ENCODE results near the gene GNMT.
"Not testable (repeated sequence)": the region's sequence is repeated elsewhere in the genome, so short reads cannot be mapped to it uniquely, and the experiment has no call there.

The GNMT gene

DNA sequence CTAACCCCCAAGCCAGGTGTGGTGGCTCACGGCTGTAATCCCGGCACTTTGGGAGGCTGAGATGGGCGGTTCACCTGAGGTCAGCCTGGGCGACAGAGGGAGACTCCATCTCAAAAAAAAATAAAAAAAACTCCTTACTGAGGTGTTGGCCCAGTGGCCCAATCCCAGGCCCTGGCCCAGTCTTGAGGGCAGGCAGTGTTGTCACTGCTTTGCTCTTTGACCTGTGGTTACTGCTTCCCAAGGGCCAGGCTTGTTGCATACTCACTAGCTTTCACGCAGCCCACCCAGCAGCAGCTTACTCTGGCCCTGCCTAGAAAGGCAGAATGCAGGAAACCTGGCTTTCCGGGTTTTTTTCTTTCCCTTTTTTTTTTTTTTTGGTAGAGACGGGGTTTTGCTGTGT is 18.1 kb upstream of the GNMT start:
- FAIRE-seq: no peak

DNA sequence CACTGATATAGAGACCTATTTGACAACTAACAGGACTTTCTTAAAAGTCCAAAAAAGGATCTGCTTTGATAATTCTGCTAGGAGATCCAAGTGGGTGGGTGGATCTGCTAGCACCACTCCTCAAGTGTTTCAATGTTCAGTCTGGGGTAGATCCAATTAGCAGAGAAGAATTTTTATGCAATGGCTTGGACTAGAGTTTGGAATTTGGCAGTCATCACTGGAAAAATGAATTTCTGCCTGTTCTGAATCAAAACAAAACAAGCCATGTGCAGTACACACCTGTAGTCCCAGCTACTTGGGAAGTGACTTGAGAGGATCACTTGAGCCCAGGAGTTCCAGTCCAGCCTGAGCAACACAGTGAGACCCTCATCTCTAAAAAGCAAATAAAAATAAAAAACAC is 12.6 kb upstream of the GNMT start:
- no peak for FAIRE-seq

DNA sequence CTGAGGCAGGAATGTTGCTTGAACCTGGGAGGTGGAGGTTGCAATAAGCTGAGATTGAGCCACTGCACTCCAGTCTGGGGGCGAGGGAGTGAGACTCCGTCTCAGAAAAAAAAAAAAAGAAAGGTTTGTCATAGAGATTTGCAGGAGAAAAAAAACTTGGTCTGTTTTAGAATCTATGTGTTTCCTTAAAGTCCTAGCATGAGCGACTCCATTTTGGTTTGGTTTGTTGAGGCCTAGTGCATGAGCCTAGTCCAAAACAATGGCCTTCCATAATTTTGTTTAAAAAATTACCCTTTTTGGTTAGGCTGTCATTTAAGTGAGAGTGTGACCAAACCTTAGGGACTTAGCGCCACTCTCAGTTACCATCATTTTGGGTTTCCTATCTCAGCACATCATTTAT is 8.2 kb upstream of the GNMT start:
- no peak for FAIRE-seq

DNA sequence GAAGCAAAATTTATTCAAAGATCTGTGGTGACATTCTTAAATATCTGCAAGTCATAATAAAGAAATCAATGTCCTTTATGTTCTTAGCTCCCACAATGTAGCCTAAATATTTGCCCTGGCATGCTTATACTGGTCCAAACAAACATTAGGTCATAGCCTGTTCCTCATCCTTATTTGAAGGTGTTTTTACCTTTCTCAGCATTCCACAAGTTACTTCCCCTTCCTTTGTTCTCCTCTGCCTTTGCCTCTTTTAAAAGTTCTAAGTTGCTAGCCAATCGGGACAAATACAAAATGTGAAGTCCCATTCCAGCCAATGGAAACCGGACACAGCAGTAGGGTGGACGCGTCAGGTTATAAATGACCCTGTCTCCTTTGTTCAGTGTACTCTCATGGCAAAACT is 6.1 kb upstream of the GNMT start:
- FAIRE-seq: not testable (repeated sequence)

DNA sequence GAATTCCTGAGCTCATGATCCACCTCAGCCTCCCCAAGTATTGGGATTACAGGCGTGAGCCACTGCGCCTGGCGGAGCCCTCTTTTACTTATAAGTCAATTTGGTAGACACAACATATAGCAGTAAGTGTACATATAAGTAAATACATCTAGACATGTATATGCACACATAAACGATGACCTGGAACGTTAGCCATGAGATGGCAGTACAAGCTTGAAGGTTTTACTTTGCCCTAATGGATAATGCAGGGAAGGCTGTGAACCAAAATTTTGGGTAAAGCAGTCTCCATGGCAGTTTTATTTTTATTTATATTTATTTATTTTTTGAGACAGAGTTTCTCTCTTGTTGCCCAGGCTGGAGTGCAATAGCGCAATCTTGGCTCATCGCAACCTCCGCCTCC is 2.4 kb upstream of the GNMT start:
- no peak for FAIRE-seq

DNA sequence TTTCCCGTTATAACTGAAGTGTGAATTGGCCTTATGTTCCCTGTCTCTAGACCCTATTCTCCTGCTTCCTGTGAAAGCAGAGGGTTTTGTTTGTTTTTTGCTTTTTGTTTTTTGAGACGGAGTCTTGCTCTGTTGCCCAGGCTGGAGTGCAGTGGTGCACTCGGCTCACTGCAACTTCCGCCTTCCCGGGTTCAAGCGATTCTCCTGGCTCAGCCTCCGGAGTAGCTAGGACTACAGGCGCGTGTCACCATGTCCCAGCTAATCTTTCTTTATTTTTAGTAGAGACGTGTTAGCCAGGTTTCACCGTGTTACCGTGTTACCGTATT is 674 bp upstream of the GNMT start:
- no peak for FAIRE-seq

DNA sequence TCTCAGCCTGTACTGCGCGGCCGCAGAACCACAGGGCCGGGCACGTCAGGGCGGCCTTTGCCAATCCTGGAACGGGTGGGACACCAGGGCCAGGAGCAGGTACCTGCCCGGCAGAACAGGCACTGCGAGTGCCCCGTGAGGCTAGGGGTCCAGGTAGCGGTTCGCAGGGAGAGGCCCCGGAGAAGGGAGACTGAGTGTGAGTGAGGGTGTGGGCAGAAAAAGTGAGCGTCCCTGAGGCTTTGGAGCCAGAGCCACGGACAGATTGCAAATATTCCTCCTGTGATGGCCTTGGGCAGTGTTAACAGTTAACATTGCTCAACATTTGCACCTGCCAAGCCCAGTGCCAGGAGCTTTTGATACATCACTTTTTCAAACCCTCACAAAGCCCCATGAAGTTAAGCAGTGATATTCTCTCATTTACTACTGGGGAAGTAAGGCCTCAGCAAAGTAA is 491 bp downstream of the GNMT start:
- no peak for FAIRE-seq

DNA sequence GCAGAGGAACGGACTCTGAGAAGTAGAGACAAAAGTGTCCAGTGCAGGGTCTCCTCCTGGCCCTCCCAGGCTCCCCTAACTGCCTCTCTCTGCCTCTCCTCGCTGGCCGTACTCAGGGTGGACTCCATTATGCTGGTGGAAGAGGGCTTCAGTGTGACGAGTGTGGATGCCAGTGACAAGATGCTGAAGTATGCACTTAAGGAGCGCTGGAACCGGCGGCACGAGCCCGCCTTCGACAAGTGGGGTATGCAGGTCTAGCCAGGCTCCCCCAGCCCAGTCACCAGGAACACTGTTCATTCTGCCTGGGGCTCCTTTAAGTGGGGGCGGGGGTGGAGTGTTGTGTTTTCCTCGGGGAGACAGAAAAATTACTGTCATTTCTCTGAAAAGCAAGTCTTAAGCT is 1.5 kb downstream of the GNMT start:
- no peak for FAIRE-seq

DNA sequence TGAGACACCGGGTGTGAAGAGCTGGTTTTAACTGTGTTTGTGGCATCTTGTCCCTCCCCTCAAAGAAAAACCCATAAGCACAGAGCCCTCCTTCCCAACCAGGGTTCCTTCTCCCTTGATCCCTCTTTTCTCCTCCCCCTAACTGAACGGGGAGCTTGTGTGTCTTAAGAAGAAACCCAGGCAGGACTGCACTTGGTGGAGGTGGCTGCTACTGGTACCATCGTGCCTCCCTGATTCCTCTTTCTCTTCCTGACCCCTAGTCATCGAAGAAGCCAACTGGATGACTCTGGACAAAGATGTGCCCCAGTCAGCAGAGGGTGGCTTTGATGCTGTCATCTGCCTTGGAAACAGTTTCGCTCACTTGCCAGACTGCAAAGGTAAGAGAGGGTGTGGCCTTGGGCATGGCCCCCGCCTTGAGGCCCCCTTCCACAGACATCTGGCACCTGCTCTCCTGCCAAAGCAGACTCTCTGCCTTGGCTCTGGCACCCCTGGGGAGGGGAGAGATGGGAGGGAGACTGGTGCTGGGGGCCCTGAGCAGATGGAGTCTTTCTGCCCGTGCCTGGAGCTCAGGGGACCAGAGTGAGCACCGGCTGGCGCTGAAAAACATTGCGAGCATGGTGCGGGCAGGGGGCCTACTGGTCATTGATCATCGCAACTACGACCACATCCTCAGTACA is 2.1 kb downstream of the GNMT start:
- no peak for FAIRE-seq

DNA sequence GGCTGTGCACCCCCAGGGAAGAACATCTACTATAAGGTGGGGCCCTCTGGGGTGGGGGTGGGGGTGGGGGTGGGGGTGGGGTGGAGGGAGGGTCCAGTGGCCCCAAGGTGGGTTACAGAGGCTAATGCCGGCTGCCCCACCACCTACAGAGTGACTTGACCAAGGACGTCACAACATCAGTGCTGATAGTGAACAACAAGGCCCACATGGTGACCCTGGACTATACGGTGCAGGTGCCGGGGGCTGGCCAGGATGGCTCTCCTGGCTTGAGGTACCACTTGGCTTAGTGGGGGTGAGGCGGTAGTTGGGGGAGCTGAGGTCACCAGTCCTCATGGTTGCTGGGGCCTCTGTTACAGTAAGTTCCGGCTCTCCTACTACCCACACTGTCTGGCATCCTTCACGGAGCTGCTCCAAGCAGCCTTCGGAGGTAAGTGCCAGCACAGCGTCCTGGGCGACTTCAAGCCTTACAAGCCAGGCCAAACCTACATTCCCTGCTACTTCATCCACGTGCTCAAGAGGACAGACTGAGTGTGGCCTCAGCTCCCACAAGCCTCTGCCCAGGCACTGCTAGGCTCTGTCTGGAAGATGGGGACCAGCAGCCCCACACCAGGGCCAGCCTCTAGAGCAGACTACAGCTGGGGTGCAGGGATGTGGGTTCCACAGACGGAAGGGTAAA is 2.8 kb downstream of the GNMT start:
- no peak for FAIRE-seq

DNA sequence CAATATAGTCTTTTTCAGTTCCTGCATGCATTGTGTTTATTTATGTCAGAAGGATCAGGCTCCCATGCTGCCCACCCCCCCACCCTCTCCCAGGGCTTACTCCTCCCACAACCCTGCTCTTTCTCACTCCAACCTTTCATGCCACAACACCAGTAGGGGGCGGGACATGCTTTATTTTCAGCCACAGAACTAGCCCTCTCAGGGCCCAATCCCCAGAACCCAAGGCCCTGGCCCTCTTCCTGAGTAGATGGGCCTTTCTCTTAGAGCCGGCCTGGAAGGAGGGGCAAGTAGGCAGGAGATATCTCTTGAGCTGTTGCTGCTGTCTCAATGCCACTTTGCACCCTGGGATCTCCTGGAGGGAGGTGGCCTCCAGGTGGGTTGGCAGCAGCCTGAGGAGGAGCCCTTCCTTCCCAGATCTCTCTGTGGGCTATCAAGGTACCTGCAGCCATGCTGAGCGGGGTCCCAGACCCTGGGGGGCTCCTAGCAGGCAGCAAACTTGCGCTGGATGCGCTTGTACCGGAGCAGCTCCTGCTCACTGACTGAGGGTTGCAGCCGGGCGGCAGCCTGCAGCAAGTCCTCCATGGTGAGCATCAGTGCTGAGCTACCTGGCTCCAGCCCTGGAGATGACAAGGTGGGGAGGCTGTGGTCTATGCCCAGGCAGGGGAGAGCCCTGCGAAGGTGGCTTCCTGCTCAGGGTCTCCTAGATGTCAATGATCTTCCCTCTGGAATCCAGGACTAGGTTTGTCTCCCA is 3.5 kb downstream of the GNMT start:
- no peak for FAIRE-seq

DNA sequence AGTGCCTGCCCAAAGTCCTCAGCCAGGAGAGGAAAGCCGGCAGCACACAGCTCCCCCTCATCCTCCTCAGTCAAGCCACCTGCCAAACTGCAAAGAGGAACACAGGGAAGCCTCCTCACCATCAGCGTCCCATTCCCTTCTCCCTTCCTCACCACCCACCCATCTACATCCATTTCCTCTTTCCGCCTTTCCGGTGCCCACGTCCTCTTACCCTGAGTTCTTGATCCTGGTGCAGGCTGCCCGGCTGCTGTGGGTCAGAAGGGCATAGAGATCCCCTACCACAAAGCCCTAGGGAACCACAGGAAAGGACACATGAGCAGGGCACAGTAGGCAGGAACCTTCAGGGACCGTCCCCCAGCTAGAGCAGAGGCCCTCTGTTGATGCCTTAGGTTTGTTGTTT is 6.0 kb downstream of the GNMT start:
- no peak for FAIRE-seq

DNA sequence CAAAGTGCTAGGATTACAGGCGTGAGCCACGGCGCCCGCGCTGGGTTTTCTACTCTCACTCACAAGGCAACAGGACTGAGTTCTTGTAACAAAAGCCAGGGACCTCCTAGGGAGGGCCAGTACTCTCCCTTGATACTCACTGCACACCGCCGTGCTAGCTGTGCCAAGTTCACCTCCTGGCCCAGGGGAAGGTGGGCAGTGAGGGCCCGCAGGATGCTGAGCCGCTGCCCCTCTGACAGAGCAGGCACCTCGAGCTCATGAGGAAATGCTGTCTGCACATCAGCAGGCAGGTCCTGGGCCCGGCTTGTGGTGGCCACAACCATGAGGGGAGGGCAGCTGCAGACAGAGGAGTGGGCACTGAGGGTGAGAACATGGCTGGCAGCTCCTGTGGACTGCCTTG is 6.7 kb downstream of the GNMT start:
- FAIRE-seq: no peak

DNA sequence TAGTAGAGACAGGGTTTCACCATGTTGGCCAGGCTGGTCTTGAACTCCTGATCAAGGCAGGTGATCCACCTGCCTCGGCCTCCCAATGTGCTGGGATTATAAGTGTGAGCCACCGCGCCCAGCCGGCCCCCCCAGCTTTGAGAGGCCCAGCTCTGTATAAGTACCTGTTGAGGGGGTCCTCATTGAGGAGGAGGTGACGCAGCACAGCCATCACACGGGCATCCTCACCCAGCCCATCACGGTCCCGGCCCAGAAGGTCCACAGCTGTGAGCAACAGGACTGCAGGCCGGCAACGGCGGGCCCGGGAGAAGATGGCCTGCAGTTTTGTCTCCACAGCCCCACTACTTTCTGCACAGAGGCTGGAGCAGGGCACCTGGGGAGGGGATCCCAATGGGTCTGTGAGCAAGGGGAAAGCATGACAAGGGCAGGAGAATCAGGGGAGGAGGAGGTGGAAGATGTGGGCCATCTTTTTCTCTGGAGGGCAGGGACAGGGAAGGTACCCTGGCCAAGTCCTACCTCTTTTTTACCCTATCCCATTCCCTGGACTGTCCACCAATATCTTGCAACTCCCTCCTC is 7.7 kb downstream of the GNMT start:
- FAIRE-seq: no peak

DNA sequence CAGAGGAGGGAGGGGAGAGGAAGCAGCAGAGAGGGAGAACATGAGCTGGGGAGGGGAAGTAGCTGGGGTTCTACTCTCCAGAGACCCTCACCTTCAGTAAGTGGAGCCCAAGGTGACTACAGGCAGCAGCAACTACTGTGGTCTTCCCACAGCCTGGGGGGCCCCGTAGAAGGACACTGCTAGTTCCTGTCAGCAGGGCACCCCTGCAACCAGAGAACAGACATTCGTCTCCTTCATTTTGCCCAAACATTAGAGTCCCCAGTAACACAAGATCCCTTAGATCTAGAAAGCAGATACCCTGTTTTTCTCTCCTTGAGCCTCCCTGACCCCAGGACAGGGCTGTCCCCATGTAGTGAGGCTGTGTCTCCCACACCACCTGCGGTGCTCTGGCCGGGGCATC is 8.2 kb downstream of the GNMT start:
- FAIRE-seq: no peak

DNA sequence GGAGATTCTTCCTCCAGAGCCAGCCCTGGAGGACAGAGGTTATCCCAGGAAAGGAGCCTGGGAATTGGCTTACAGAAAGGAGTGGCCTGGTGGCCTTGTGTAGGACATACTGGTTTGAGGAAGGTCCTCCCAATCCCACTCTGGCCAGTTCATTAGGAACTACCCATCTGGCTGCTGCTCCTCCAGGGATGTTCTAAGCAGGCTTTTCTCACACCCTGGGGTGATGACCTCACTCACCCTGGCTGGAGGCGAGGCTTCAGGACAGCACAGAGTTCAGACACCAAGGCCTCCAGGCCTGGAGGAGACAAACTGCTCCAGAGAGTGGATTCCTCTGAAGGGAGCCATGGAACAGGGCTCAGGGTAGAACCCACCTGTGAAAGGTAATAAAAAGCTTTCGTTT is 8.9 kb downstream of the GNMT start:
- no peak for FAIRE-seq

DNA sequence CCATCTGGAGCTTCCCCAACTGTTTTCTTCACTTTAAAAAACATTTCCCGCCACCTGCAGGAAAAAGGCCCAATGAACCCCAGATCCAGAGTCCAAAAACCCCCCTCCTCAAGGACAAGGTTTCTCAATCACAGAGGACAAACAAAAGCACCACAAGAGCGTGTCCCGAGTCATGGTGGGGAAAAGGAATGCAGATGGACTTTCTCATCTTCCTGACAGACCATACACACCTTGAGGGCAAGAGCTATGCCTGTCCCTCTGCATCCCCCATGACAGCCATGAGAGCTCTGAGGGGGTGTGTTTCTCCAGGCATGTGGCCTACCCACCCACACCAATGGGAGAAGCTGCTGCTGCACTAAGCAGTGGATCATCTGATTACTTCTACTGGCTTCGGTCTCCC is 9.4 kb downstream of the GNMT start:
- no peak for FAIRE-seq

DNA sequence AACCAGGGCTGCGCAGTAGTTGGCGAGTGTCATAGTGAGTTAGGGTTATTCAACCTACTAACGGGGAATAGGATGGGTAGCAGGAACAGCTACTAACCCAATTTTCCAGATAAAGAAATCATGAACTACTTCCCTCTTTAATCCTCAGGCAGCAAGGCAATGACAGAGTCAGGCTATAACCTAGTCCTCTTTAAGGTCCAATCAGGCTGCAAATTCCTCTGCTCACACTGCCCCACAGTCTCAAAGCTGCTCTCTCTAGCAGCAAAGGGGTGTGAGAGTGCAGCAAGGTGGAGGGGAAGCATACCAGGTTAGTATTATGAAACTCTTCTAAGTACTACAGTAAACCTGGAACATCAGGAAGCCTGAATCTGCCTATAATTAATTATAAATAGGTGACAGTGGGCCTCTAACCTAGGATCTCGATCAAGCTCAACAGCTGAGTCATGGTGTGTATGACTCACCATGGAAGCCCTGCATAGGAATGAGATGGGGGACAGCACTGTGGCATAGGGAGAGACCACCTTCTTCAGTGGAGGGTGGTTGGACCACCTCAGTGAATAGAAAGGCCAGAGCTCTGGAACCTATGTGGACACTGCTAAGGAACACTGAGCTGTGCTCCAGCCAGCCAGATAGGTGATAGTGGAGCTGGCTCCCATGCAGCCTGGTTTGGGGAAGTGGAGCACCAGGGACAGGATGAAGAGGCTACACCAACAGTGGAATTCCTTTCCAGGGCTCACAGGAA is 10.5 kb downstream of the GNMT start:
- FAIRE-seq: no peak

DNA sequence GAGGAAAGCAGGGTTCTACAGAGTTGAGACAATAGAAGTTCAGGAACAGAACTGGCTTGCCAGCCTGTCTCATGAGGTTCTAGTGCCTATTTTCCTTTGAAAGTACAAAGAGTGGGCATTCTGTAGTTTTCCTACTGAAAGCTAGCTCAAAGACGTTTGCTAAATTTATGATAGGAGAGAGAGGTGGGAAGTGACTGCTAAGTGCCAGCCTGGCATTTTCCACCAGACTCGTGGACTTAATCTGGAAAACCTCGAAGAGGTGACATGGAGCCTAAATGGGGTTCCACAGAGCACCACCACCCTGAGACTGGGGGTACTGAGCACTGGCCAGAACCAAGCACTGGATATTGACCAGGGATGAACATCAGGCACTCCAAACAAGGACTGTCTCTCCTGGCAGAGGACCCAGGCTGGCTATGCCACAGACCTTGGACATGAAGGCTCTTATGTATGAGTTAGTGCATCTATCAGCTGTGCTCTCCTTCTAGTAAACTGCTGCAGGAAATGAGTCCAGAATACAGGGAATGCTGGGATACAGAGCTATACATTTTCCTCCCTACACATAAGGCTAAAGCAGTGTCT is 11.3 kb downstream of the GNMT start:
- FAIRE-seq: no peak

DNA sequence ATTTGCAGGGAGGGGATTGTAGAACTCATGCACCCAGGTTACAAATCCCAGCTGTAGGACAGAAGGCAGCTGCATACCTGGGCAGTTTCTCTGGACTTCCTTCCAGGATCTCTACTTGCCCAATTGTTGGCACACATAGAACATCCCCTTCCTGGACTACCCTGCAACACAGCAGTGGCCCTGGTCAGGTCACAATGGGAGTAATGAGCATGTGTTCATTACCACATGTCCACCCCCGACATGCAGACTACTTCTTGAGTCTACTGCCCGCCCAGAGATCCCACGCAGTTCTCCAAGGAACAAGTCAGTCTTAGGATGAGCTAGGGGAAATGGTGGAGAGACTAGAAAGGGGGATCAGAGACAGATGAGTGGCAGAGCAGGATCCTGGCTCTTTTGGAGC is 13.4 kb downstream of the GNMT start:
- no peak for FAIRE-seq

DNA sequence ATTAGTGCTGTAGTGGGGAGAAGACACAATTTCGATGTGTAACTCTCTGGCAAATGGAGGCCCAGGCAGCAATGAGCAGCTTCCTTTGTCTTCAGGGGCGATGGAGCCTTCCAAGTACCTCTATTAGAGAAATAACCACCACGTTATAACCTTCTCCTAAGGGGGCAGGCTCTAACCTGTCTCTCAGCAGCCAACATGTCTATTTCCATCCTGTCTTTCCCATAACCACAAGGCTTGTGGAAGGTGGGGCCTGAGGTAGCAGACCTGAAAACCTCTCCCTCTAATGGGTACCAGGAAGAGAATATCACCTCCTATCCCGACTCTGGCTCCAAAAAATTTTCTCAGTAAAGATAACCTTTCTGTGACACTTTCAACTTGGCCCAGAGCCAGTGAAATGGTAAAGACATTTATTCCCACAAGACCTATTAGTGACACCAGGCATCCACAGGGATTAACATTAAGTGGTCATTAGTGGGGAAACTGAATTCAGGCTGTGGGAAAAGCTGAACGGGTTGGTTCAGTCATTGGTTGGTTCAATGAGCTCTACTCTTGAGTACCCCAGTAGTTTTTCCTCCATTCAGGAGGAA is 14.5 kb downstream of the GNMT start:
- no peak for FAIRE-seq

DNA sequence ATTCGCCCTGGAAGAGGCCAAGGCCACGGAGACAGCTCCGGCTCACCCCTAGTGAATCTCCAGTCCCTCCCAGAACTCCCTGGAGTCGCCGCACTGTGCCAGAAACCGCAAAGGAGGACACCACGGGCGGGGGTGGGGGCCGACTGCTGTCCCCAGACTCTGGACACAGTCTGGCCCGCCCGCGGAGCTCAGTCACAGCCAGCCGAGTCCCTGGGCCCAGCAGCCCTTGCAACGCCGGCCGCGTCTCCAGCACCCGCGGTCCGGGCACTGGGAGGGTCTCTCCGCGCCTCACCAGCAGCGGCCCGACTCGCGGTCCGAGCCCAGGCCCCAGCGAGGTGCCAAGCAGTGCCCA is 17.9 kb downstream of the GNMT start:
- no peak for FAIRE-seq

Data from islet of Langerhans (tissue), 1 donor.